ENCODE results near the gene COL9A3. TPM values are rescaled to one million over a fixed set of nuclear protein-coding genes. Genes with fewer than 3 reads are reported as not detected.

The COL9A3 gene
- total and polyA plus RNA-seq, 2 of the 8 experiments (the other 6 are each of a cell fraction or from before 2014, with no cell fraction given), result 21.7 to 80.1 TPM

DNA sequence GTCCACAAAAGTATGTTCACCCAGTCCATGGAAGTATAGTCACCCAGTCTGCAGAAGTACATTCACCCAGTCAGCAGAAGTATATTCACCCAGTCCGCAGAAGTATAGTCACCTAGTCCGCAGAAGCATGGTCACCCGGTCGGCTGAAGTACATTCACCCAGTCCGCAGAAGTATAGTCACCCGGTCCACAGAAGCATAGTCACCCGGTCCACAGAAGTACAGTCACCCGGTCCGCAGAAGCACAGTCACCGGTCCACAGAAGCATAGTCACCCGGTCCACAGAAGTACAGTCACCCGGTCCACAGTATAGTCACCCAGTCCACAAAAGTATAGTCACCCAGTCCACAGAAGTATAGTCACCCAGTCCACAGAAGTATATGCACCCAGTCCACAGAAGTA, 36.0 kb downstream of the COL9A3 start:
- POLR2A ChIA-PET (ENCODE audit: partially characterized antibody), result no interaction called here
- no peak overlapping the region for H3K56ac ChIP-seq (replicated peaks; ENCODE audit: insufficient read length, low read depth, low read length)

More for the DNA sequence above, 36.0 kb downstream of the COL9A3 start:
- peaks cover 7 to 10% of the 10 kb centered on the region in 2 experiments for H4K20me1 ChIP-seq (replicated peaks in 1 of 2; ENCODE audit: control insufficient read depth in 1 of 2, insufficient read depth in 2 of 2, low read length in 2 of 2)
- H2BK5ac ChIP-seq (ENCODE audit: low read depth, low read length), result no peak overlapping the region
- no peak overlapping the region for H4K8ac ChIP-seq (ENCODE audit: extremely low read depth, insufficient read depth, low read length)
- H3K4me1 ChIP-seq (replicated peaks in 1 of 4; ENCODE audit: control insufficient read depth in 3 of 4, insufficient read depth in 4 of 4, low read length in 3 of 4), result no peaks in the 10 kb centered on the region
- no peak overlapping the region for H3K4ac ChIP-seq (replicated peaks; ENCODE audit: insufficient read length, low read depth, low read length)
- no peak overlapping the region for H3K4me2 ChIP-seq (ENCODE audit: insufficient read depth in 1 of 2, low read depth in 2 of 2, low read length in 2 of 2)
- H4K5ac ChIP-seq (ENCODE audit: insufficient read length, low read depth, low read length), result no peak overlapping the region
- TF ChIP-seq CREB1 (IDR thresholded peaks at IDR 0.05), result no peak
- no peak for TF ChIP-seq POLR2A (IDR thresholded peaks at IDR 0.05; ENCODE audit: control extremely low read depth in 1 of 2, low read depth in 2 of 2, low read length in 2 of 2)
- no peak for TF ChIP-seq GABPA (IDR thresholded peaks at IDR 0.05; ENCODE audit: borderline replicate concordance, insufficient read depth, low read length)
- TF ChIP-seq YY1 (IDR thresholded peaks at IDR 0.05; ENCODE audit: low read depth, low read length), result no peak
- no peak for TF ChIP-seq CEBPB (IDR thresholded peaks at IDR 0.05; ENCODE audit: low read depth, low read length)
- no peak for TF ChIP-seq RAD21 (IDR thresholded peaks at IDR 0.05 in 1 of 2, conservative IDR thresholded peaks at IDR 0.05 in 1 of 2; ENCODE audit: low read depth in 2 of 2, low read length in 2 of 2)
- TF ChIP-seq, protein P1, sequence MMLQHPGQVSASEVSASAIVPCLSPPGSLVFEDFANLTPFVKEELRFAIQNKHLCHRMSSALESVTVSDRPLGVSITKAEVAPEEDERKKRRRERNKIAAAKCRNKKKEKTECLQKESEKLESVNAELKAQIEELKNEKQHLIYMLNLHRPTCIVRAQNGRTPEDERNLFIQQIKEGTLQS (IDR thresholded peaks at IDR 0.05; ENCODE audit: insufficient read depth, low read depth, low read length), result no peak
- TF ChIP-seq, protein P2, sequence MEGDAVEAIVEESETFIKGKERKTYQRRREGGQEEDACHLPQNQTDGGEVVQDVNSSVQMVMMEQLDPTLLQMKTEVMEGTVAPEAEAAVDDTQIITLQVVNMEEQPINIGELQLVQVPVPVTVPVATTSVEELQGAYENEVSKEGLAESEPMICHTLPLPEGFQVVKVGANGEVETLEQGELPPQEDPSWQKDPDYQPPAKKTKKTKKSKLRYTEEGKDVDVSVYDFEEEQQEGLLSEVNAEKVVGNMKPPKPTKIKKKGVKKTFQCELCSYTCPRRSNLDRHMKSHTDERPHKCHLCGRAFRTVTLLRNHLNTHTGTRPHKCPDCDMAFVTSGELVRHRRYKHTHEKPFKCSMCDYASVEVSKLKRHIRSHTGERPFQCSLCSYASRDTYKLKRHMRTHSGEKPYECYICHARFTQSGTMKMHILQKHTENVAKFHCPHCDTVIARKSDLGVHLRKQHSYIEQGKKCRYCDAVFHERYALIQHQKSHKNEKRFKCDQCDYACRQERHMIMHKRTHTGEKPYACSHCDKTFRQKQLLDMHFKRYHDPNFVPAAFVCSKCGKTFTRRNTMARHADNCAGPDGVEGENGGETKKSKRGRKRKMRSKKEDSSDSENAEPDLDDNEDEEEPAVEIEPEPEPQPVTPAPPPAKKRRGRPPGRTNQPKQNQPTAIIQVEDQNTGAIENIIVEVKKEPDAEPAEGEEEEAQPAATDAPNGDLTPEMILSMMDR (IDR thresholded peaks at IDR 0.05; ENCODE audit: control extremely low read depth in 1 of 3, insufficient read depth in 1 of 3, low read depth in 1 of 3, low read length in 3 of 3), result no peak
- TF ChIP-seq SIRT6 (IDR thresholded peaks at IDR 0.05; ENCODE audit: low read length), result no peak
- TF ChIP-seq SIN3A (conservative IDR thresholded peaks at IDR 0.05 in 1 of 2, IDR thresholded peaks at IDR 0.05 in 1 of 2; ENCODE audit: low read depth in 1 of 2, low read length in 2 of 2), result no peak
- no peak for TF ChIP-seq CBX5 (IDR thresholded peaks at IDR 0.05; ENCODE audit: low read depth, low read length)
- no peak overlapping the region for H2AK5ac ChIP-seq (ENCODE audit: low read depth, low read length)
- CTCF ChIA-PET (ENCODE audit: partially characterized antibody), result no interaction called here
- H2BK20ac ChIP-seq (ENCODE audit: low read length), result no peak overlapping the region
- H3K79me1 ChIP-seq (ENCODE audit: low read depth, low read length), result peaks cover 2% of the 10 kb centered on the region; the same call in 1 of the 2 replicates
- H2AFZ ChIP-seq (ENCODE audit: low read length), result no peak overlapping the region
- H2BK15ac ChIP-seq (ENCODE audit: low read length), result no peak overlapping the region
- H3K23me2 ChIP-seq (ENCODE audit: low read depth, low read length), result no peaks in the 10 kb centered on the region
- no peaks in the 10 kb centered on the region for H3K27me3 ChIP-seq (replicated peaks in 1 of 4; ENCODE audit: control insufficient read depth in 3 of 4, extremely low read depth in 1 of 4, insufficient read depth in 3 of 4, low read length in 3 of 4)
- no peak overlapping the region for H2BK120ac ChIP-seq (replicated peaks; ENCODE audit: low read depth, low read length)
- H3K36me3 ChIP-seq (ENCODE audit: control insufficient read depth in 2 of 4, insufficient read depth in 4 of 4, low read length in 3 of 4), result peaks cover 5 to 29% (median 19%) of the 10 kb centered on the region in 4 experiments; a peak in 7 of 8 replicates
- no peak overlapping the region for H4K91ac ChIP-seq (replicated peaks; ENCODE audit: insufficient read length, low read length)
- no peak overlapping the region for H3K4me3 ChIP-seq (ENCODE audit: extremely low read depth in 1 of 4, insufficient read depth in 2 of 4, low read depth in 3 of 4, low read length in 4 of 4)
- no peak overlapping the region for H2BK12ac ChIP-seq (ENCODE audit: low read depth, low read length)
- no peak overlapping the region for H3K27ac ChIP-seq (ENCODE audit: low read depth, low read length)
- H3K14ac ChIP-seq (ENCODE audit: insufficient read length), result no peak overlapping the region
- no peak overlapping the region for H3K23ac ChIP-seq (ENCODE audit: insufficient read length)
- no peak overlapping the region for H3K9ac ChIP-seq (replicated peaks in 1 of 4; ENCODE audit: extremely low read depth in 1 of 4, low read depth in 3 of 4, low read length in 3 of 4)
- H3K18ac ChIP-seq (ENCODE audit: extremely low read depth, low read length), result no peak overlapping the region
- no peaks in the 10 kb centered on the region for H3K9me3 ChIP-seq (ENCODE audit: insufficient read depth in 2 of 2, low read depth in 1 of 2, low read length in 1 of 2)
- WGBS, 2 experiments (ENCODE audit: extremely low coverage in 1 of 2, insufficient coverage in 1 of 2, insufficient read length in 1 of 2, insufficient replicate concordance in 2 of 2, low coverage in 1 of 2, low lambda C conversion rate in 2 of 2, missing lambda C conversion rate in 1 of 2), result 91% methylated on average over 12 of the region's 12 CpGs; no CpG with 5 or more reads in 1 of the 2 experiments
- H3K79me2 ChIP-seq (ENCODE audit: control insufficient read depth in 1 of 2, insufficient read depth in 2 of 2, low read length in 2 of 2), result no peaks in the 10 kb centered on the region
- FAIRE-seq (no peak), DNase-seq (ENCODE audit: low read depth in 1 of 2, low spot score in 2 of 2) (no peak)

Data from H1 (cell line).